Activated T-helper 2 cell treated with anti-CD3 and anti-CD28 coated beads, Interferon-gamma antibody, Interleukin-2, Interleukin-4, amounts not matched to agents 10 μg/mL and 5 μg/mL and 100 μg/mL, durations not matched to agents 14 hours and 24 hours and 36 hours (primary cell): Measurements from ENCODE around the gene AGBL3. TPM values are rescaled to one million over a fixed set of nuclear protein-coding genes. Genes with fewer than 3 reads are reported as not detected.
"Not testable (repeated sequence)": the region's sequence is repeated elsewhere in the genome, so short reads cannot be mapped to it uniquely, and the experiment has no call there.

ENCODE experiments used
- DNase-seq: peaks from one replicate; pipeline ENCODE4 v3.0.0; 2021; ENCODE audit warnings: low spot score
- H3K27ac Mint-ChIP-seq: one replicate; pipeline ENCODE4 v1.8.0; 2021; ENCODE audit warnings: mixed read lengths
- H3K27me3 Mint-ChIP-seq: one replicate; pipeline ENCODE4 v1.8.0; 2021; ENCODE audit warnings: low read depth, mixed read lengths
- H3K36me3 Mint-ChIP-seq: one replicate; pipeline ENCODE4 v1.8.0; 2021; ENCODE audit warnings: low read depth, mixed read lengths
- H3K4me1 Mint-ChIP-seq: one replicate; pipeline ENCODE4 v1.8.0; 2021; ENCODE audit warnings: low read depth, mixed read lengths
- H3K4me3 Mint-ChIP-seq: one replicate; pipeline ENCODE4 v1.8.0; 2021; ENCODE audit warnings: low read depth, mild to moderate bottlenecking, moderate library complexity, mixed read lengths
- H3K9me3 Mint-ChIP-seq: one replicate; pipeline ENCODE4 v1.8.0; 2021; ENCODE audit warnings: mixed read lengths
- intact Hi-C: fragments of 100-400 bp; cut with micrococcal nuclease; formaldehyde crosslinking; loops from one replicate; pipeline ENCODE4 v1.15.1; 2023
- total RNA-seq: library from RNA; stranded (reverse); gene quantifications from 2 replicates; pipeline ENCODE4 v1.2.3, GENCODE V29; 2022

Gene AGBL3
- total RNA-seq, 1 donor from 2014 or later: 3.9 TPM

DNA sequence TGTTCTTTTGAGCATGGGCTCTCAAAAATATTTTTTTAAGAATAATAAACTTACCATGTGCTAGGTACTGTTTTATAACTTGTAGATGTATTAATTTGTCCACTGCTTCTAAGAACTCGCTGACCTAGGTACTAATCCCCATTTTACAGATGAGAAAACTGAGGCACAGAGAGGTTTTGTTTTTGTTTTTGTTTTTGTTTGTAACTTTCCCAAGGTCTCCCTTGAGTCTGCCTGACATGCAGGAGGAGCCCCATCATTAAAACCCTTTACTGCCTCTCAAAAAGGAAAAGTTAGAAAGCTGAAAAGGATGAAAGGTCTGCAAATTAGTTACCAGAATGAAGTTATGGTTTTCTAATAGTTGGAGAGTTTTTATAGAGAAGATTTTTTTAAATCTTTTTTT lies 38.5 kb upstream of the AGBL3 start:
- intact Hi-C loops: loop anchor here (5.0 kb wide), 1 partner anchor 196 kb away; no protein-coding TSS in a partner anchor
- H3K27ac Mint-ChIP-seq: no peak overlapping the region

DNA sequence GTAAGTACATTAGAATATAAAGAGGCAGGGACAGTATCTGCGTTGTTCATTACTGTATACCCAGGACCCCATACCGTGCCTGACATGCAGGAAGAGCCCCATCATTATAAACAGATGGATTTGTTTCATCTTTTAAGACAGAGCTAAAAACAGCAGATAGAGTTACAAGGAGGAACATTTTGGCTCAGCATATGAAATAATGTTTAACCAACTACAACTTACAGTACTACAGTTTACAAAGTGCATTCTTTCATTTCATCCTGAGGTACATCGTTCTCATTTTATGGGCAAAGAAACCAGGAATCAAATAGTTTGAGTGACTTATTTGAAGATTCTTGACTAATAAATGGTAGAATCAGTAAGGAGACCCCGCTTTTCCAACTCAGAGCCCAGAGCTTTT lies 38.1 kb upstream of the AGBL3 start:
- no peak for DNase-seq
- H3K27me3 Mint-ChIP-seq: no peaks in the 10 kb centered on the region

More for the DNA sequence above, 38.5 kb upstream of the AGBL3 start:
- no peaks in the 10 kb centered on the region for H3K9me3 Mint-ChIP-seq
- no peak for DNase-seq
- no peak overlapping the region for H3K4me3 Mint-ChIP-seq
- H3K4me1 Mint-ChIP-seq: peaks cover 11% of the 10 kb centered on the region
- H3K27me3 Mint-ChIP-seq: no peaks in the 10 kb centered on the region
- H3K36me3 Mint-ChIP-seq: no peaks in the 10 kb centered on the region

DNA sequence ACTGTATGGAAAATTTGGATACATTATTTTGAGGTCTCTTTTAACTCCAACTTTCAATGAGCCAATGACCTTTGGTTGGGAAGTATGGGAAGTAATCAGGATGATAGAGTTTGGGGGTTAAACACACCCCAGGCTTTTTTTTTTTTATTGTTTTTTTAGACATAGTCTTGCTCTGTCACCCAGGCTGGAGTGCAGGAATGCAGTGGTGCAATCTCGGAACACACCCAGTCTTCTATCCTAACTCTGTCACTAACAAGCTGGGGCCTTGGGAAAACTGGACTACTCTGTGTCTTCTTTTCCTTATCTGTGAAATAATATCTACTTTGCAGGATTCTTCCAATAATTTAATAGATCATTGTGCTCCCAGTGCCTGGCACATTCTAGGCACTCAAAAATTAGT lies 37.6 kb upstream of the AGBL3 start:
- intact Hi-C loops: loop anchor here (5.0 kb wide), 1 partner anchor 196 kb away; no protein-coding TSS in a partner anchor
- Mint-ChIP-seq H3K36me3 (no peaks in the 10 kb centered on the region), H3K27me3 (no peaks in the 10 kb centered on the region), H3K4me3 (no peak overlapping the region), H3K27ac (no peak overlapping the region), H3K4me1 (peaks cover 10% of the 10 kb centered on the region), H3K9me3 (no peaks in the 10 kb centered on the region)
- DNase-seq: no peak

More for the DNA sequence above, 38.1 kb upstream of the AGBL3 start:
- no peaks in the 10 kb centered on the region for H3K9me3 Mint-ChIP-seq
- no peak overlapping the region for H3K4me3 Mint-ChIP-seq
- no peaks in the 10 kb centered on the region for H3K36me3 Mint-ChIP-seq
- no peak overlapping the region for H3K27ac Mint-ChIP-seq
- intact Hi-C loops: loop anchor here (5.0 kb wide), 1 partner anchor 196 kb away; no protein-coding TSS in a partner anchor
- H3K4me1 Mint-ChIP-seq: peaks cover 10% of the 10 kb centered on the region

DNA sequence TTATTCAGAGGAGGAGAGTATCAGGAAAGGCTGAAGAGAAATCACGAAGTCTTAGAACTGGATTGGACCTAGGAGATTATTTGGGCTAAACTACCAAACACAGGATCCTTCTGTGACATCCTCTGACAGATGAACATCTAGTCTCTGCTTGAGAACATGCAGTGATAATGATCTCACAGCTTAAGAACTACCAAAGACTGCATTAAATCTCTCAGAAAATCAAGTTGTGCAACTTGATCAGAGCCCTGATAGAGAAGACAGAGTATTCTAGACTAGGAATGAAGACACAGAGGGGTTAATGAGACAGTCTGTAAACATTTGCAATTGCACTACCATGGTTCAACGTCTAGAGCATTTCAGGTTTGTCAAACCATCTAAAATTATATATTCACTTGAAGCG lies 37.1 kb upstream of the AGBL3 start:
- no peaks in the 10 kb centered on the region for H3K9me3 Mint-ChIP-seq
- intact Hi-C loops: loop anchor here (5.0 kb wide), 1 partner anchor 197 kb away; no protein-coding TSS in a partner anchor
- H3K27me3 Mint-ChIP-seq: no peaks in the 10 kb centered on the region
- H3K36me3 Mint-ChIP-seq: no peaks in the 10 kb centered on the region
- H3K4me3 Mint-ChIP-seq: no peak overlapping the region
- H3K27ac Mint-ChIP-seq: no peak overlapping the region
- DNase-seq: no peak
- H3K4me1 Mint-ChIP-seq: peaks cover 10% of the 10 kb centered on the region

DNA sequence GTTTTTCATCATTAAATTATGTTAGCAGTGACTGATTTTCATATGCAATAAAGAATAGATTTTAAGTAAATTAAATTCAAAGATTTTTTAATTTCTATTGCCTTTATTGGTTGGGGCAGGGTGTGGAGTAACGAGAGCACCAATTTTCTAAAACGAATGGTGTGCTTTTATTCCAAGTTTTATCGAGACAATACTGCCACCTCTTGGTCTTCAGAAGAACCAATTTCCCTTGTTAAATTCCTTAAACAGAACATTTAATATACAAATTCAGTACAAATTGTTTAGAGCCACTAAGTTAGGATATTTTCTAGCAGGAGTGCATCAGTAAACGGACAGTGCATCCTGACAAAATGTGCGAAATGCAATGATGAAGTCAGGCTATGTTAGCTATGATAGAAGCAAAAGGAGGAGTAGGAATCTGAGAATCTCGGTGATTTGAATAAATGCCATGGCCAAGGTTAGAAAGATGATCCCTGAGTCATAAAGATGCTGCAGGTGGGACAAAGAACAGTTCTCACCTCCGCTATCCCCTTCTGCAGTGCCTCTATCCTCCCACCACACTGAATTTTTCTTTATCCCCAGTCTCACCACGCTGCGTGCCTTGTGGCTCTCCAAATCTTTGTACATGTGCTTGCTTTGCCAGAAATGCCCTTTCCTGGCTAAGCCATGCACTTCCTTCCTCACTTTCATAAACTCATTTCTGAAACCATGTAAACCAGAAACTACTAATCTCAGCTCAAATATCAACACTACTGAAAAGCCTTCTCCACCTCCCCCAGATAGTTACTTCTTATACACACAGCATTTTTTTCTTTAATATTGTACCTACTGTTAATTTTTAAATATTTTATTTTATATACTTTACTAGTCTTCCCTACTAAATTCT lies 31.9 kb upstream of the AGBL3 start:
- intact Hi-C loops: loop anchor here (1.0 to 10.0 kb wide), 3 partner anchors 264 to 440 kb away; no protein-coding TSS in a partner anchor
- Mint-ChIP-seq H3K9me3 (no peaks in the 10 kb centered on the region), H3K27ac (no peak overlapping the region), H3K4me3 (no peak overlapping the region), H3K36me3 (no peaks in the 10 kb centered on the region), H3K27me3 (no peaks in the 10 kb centered on the region), H3K4me1 (peaks cover 4% of the 10 kb centered on the region)
- DNase-seq: no peak

DNA sequence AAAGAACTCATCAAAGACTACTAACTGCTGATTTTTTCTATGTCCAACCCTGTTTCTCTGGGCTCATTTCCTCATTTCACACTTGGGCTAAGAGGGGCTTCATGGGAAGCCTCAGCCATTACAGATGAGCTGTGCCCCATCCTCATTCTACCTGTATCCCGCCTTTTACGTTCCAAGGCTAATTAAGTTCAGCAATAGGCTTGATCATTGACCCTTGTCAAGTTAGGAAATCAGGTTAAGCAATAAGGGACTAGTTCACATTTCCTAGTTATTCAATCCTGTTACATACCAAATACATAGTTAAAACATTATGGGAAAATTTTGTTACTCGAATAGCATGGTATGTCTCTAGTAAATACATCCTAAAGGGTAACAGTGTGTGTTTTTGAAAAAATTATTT lies 29.3 kb upstream of the AGBL3 start:
- Mint-ChIP-seq H3K27me3 (no peaks in the 10 kb centered on the region), H3K9me3 (no peaks in the 10 kb centered on the region), H3K27ac (no peak overlapping the region), H3K4me1 (peaks cover 4% of the 10 kb centered on the region), H3K4me3 (no peak overlapping the region), H3K36me3 (no peaks in the 10 kb centered on the region)
- DNase-seq: no peak
- intact Hi-C loops: loop anchor here (10.0 kb wide), 1 partner anchor 442 kb away; no protein-coding TSS in a partner anchor

DNA sequence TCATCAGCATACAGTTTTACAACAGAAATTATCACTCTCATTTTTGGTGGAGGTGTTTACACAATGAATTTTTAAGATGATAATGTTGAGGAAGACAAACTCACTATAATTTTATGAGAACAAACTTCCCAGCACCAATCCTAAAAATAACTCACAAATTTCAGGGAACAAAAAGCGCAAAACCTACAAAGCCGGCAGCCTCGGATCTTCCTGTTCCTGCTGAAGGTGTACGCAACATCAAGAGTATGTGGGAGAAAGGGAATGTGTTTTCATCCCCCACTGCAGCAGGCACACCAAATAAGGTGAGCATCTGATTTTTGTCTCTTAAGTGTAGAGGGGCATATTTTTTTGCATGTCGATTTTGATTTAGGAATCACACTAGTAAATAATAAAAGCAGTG lies 26.5 kb upstream of the AGBL3 start:
- Mint-ChIP-seq H3K27ac (no peak overlapping the region), H3K4me3 (no peak overlapping the region), H3K9me3 (no peaks in the 10 kb centered on the region), H3K4me1 (no peaks in the 10 kb centered on the region), H3K27me3 (peaks cover 2% of the 10 kb centered on the region), H3K36me3 (no peaks in the 10 kb centered on the region)
- intact Hi-C loops: loop anchor here (10.0 kb wide), 1 partner anchor 445 kb away; no protein-coding TSS in a partner anchor
- no peak for DNase-seq

DNA sequence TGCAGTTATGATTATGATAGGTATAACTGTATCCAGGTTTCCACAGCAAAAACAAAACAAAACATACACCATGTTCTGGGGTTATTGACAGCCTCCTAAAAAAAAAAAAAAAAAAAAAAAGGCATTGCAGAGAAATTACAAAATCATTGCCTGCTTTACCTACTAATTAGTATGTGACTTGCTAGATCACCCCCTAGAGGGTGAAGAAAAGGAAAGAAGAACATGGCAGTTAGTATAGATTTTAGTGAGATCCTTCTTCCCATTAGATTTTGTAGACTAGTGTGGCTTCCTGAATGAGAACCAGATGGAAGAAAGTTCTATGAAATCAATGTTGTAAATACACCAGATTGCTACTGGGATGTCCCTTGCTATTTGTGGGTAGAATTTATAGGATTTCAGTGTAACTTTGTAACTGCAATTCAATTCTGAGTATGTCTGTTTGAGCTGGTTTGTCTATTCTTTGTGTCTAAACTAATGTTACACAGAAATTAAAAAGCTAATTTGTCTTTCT lies 24.0 kb upstream of the AGBL3 start:
- Mint-ChIP-seq H3K36me3 (no peaks in the 10 kb centered on the region), H3K4me3 (no peak overlapping the region), H3K4me1 (no peaks in the 10 kb centered on the region), H3K9me3 (no peaks in the 10 kb centered on the region), H3K27ac (no peak overlapping the region), H3K27me3 (peaks cover 2% of the 10 kb centered on the region)
- no peak for DNase-seq
- intact Hi-C loops: no loop called here

DNA sequence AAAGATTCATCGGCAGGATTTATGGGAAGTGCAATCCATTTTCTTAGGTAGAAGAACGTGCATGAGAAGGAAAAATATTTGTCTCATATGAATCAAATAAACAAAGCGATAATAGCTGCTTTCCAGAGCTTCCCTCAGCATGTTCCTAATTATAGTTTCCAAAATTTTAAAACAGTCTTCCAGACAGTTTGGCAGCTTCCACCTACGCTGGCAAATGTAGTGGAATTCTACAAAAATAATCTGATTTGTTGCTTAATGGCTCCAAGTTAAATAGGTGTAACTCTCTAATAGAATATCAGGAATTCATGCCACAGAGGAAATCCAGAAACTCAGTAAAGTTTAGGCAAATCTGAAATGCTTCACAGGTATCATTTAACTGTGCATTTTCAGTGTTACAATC lies 23.3 kb upstream of the AGBL3 start:
- H3K27ac Mint-ChIP-seq: no peak overlapping the region
- H3K4me3 Mint-ChIP-seq: no peak overlapping the region
- H3K36me3 Mint-ChIP-seq: no peaks in the 10 kb centered on the region

DNA sequence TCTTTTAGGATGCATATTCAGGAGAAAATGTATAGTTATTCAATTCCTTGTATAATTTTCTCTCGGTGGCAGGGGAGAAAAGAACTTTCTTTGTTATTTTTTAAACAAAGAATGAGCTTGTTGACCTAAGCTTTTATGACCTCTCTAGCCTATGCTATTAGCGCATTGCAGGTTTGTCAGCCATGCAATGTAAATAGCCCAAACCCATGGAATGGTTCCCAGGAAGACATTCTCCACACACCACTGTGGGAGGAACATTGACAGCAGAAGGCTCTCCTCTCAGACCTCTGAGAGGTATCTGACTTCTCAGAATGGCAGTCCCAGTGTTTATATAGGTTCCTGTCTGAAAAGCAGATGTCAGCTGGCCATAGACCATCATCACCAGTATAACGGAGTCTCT lies 19.6 kb upstream of the AGBL3 start:
- peaks cover 3% of the 10 kb centered on the region for H3K27me3 Mint-ChIP-seq
- intact Hi-C loops: no loop called here

More for the DNA sequence above, 23.3 kb upstream of the AGBL3 start:
- no peak for DNase-seq
- H3K4me1 Mint-ChIP-seq: peaks cover 1% of the 10 kb centered on the region
- intact Hi-C loops: no loop called here
- H3K27me3 Mint-ChIP-seq: peaks cover 2% of the 10 kb centered on the region
- no peaks in the 10 kb centered on the region for H3K9me3 Mint-ChIP-seq

DNA sequence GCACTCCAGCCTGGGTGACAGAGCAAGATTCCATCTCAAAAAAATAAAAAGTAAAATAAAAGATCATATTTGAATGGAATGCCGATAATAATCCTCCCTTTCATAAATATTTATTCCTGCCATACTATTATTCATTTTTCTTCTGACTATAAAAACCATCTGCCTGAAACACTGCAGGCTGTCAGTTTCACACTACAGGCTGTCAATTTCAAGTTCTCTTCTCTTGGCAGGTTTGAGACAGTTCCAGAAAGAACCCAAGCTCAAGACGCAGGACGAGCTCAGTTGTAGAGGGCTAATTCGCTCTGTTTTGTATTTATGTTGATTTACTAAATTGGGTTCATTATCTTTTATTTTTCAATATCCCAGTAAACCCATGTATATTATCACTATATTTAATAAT lies 18.2 kb upstream of the AGBL3 start:
- Mint-ChIP-seq H3K9me3 (no peaks in the 10 kb centered on the region), H3K36me3 (no peaks in the 10 kb centered on the region), H3K27ac (no peak overlapping the region), H3K4me1 (peaks cover 1% of the 10 kb centered on the region), H3K27me3 (peaks cover 2% of the 10 kb centered on the region), H3K4me3 (no peak overlapping the region)
- DNase-seq: no peak
- intact Hi-C loops: no loop called here

More for the DNA sequence above, 19.6 kb upstream of the AGBL3 start:
- Mint-ChIP-seq H3K9me3 (no peaks in the 10 kb centered on the region), H3K4me1 (peaks cover 1% of the 10 kb centered on the region), H3K4me3 (no peak overlapping the region), H3K36me3 (no peaks in the 10 kb centered on the region), H3K27ac (no peak overlapping the region)
- DNase-seq: no peak

DNA sequence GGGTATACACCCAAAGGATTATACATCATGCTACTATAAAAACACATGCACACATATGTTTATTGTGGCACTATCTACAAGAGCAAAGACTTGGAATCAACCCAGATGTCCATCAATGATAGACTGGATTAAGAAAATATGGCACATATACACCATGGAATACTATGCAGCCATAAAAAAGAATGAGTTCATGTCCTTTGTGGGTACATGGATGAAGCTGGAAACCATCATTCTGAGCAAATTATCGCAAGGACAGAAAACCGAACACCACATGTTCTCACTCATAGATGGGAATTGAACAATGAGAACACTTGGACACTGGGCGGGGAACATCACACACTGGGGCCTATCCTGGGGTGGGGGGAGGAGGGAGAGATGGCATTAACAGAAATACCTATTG lies 4.7 kb upstream of the AGBL3 start:
- not testable (repeated sequence) for DNase-seq, H3K36me3 Mint-ChIP-seq, H3K27ac Mint-ChIP-seq, H3K27me3 Mint-ChIP-seq, H3K4me1 Mint-ChIP-seq, H3K4me3 Mint-ChIP-seq, H3K9me3 Mint-ChIP-seq
- intact Hi-C loops: loop anchor here (10.0 kb wide), 1 partner anchor 547 kb away; no protein-coding TSS in a partner anchor

DNA sequence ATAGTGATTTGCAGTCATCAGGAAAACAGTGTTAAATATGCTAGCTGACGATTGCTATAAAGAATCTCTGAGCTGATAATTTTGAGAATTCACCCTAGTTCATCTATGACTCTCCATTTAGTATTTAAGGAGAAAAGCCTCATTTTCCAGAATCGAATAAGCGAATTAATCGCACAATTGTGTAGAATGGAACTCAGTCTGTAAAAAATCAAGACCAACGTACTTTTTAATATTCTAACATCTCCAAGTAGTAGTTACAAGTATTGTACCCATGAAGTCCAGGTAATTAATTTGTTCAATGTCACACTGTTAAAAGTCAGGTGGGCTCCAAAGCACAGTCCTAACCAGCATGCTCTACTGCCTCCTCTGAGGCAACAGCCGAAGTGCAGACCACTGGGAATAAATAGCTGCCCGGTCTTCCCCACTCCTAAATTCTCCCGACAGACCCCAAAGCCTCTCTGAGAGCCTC lies 380 bp upstream of the AGBL3 start:
- Mint-ChIP-seq H3K4me1 (peaks cover 26% of the 10 kb centered on the region), H3K9me3 (no peaks in the 10 kb centered on the region)
- DNase-seq: no peak

More for the DNA sequence above, 380 bp upstream of the AGBL3 start:
- Mint-ChIP-seq H3K27ac (peak overlapping the region; percentile 94), H3K4me3 (peak overlapping the region; percentile 95), H3K36me3 (peaks cover 18% of the 10 kb centered on the region), H3K27me3 (no peaks in the 10 kb centered on the region)
- intact Hi-C loops: loop anchor here (1.0 to 10.0 kb wide), 5 partner anchors 163 to 551 kb away; partner anchors contain the start of genes BPGM, TMEM140 and WDR91
